GM23338 (cell line): ENCODE measurements around the gene NEB. TPM values are rescaled to one million over a fixed set of nuclear protein-coding genes. Genes with fewer than 3 reads are reported as not detected.

ENCODE experiments used
- ATAC-seq: fragments of 200-7000 bp; cut with Tn5 transposase; 3 replicates; pipeline ENCODE4 v1.9.1; 2020
- DNase-seq: peaks from one replicate; pipeline ENCODE4 v3.0.0-alpha.2; 2015; ENCODE audit warnings: low spot score
- H2AFZ ChIP-seq: fragments of 200-600 bp; sonication (generic); 2 replicates; pipeline ENCODE4 v1.8.0; 2016; ENCODE audit warnings: antibody characterized with exemption, mild to moderate bottlenecking, moderate library complexity
- H3F3A ChIP-seq: fragments of 200-600 bp; sonication (generic); replicated peaks from 2 replicates; pipeline ENCODE4 v1.8.0; 2017; ENCODE audit warnings: antibody characterized with exemption, mixed run types, low read depth
- H3K27ac ChIP-seq: fragments of 200-600 bp; sonication (generic); 2 replicates; pipeline ENCODE4 v1.6.1; 2016; ENCODE audit warnings: low read depth
- H3K27me3 ChIP-seq: fragments of 200-600 bp; sonication (generic); 2 replicates; pipeline ENCODE4 v1.8.0; 2016; ENCODE audit warnings: mild to moderate bottlenecking, mixed run types, moderate library complexity; ENCODE audit not compliant: insufficient read depth
- H3K36me3 ChIP-seq: fragments of 200-600 bp; sonication (generic); 2 replicates; pipeline ENCODE4 v1.8.0; 2016; ENCODE audit warnings: mild to moderate bottlenecking; ENCODE audit not compliant: insufficient read depth
- H3K4me1 ChIP-seq: fragments of 200-600 bp; sonication (generic); 2 replicates; pipeline ENCODE4 v1.8.0; 2016; ENCODE audit warnings: mild to moderate bottlenecking, moderate library complexity; ENCODE audit not compliant: insufficient read depth
- H3K4me2 ChIP-seq: fragments of 200-600 bp; sonication (generic); 2 replicates; pipeline ENCODE4 v1.7.1; 2017; ENCODE audit warnings: mixed run types
- H3K4me3 ChIP-seq: fragments of 200-600 bp; sonication (generic); 2 replicates; pipeline ENCODE4 v1.6.1; 2016; ENCODE audit warnings: mixed run types
- H3K79me2 ChIP-seq: fragments of 200-600 bp; sonication (generic); replicated peaks from 2 replicates; pipeline ENCODE4 v1.8.0; 2017; ENCODE audit warnings: mild to moderate bottlenecking; ENCODE audit not compliant: insufficient read depth
- H3K9me2 ChIP-seq: fragments of 200-600 bp; sonication (generic); 2 replicates; pipeline ENCODE4 v1.8.0; 2017; ENCODE audit not compliant: insufficient read depth
- H4K20me1 ChIP-seq: fragments of 200-600 bp; sonication (generic); replicated peaks from 2 replicates; pipeline ENCODE4 v1.8.0; 2017; ENCODE audit warnings: mild to moderate bottlenecking; ENCODE audit not compliant: insufficient read depth
- H3K27ac Mint-ChIP-seq: 2 replicates; pipeline ENCODE4 v1.8.0; 2020; ENCODE audit warnings: inconsistent platforms, mild to moderate bottlenecking, moderate library complexity, mixed read lengths
- H3K27me3 Mint-ChIP-seq: 3 replicates; pipeline ENCODE4 v1.8.0; 2022; ENCODE audit warnings: low read depth, mild to moderate bottlenecking, moderate library complexity, mixed read lengths, inconsistent platforms; ENCODE audit not compliant: insufficient read depth, poor library complexity
- H3K36me3 Mint-ChIP-seq: 3 replicates; pipeline ENCODE4 v1.8.0; 2021; ENCODE audit warnings: low read depth, mild to moderate bottlenecking, inconsistent platforms, moderate library complexity, mixed read lengths
- H3K4me1 Mint-ChIP-seq: 3 replicates; pipeline ENCODE4 v1.8.0; 2020; ENCODE audit warnings: mild to moderate bottlenecking, inconsistent platforms, mixed read lengths
- H3K4me3 Mint-ChIP-seq: 3 replicates; pipeline ENCODE4 v1.8.0; 2021; ENCODE audit warnings: moderate library complexity, mild to moderate bottlenecking, inconsistent platforms, mixed read lengths
- H3K9me3 Mint-ChIP-seq: 3 replicates; pipeline ENCODE4 v1.8.0; 2020; ENCODE audit warnings: moderate library complexity, mild to moderate bottlenecking, inconsistent platforms, mixed read lengths
- ZNF114 ChIP-seq: fragments of 250-450 bp; sonication (Bioruptor Pico); IDR thresholded peaks from 2 replicates; pipeline ENCODE4 v1.5.0; 2020; ENCODE audit warnings: mild to moderate bottlenecking, moderate library complexity
- ZNF331 ChIP-seq: fragments of 250-450 bp; sonication (Bioruptor Pico); IDR thresholded peaks from 2 replicates; pipeline ENCODE4 v1.5.0; 2020; ENCODE audit warnings: low read depth, mild to moderate bottlenecking, moderate library complexity
- ZNF462 ChIP-seq: fragments of 250-450 bp; sonication (Bioruptor Pico); IDR thresholded peaks from 2 replicates; pipeline ENCODE4 v1.5.0; 2020; ENCODE audit warnings: mild to moderate bottlenecking, moderate library complexity
- polyA plus RNA-seq: library from polyadenylated mRNA; unstranded; fragments of >200 nt; fragmentation: Nextera tagmentation; extraction: Ambion mirVana; gene quantifications from 2 replicates; pipeline ENCODE4 v1.2.1, GENCODE V29; 2016
- total RNA-seq: library from RNA; depleted of rRNA; stranded (reverse); fragments of >200 nt; shearing (Covaris generic); gene quantifications from 2 replicates; pipeline ENCODE4 v1.2.3, GENCODE V29; 2014

The NEB gene
- total and polyA plus RNA-seq, 2 experiments from 2014 or later, result 6.2 to 13.7 TPM

- no peak for TF ChIP-seq ZNF114 (CRISPR knock-in tag)
- no peak for TF ChIP-seq ZNF331 (CRISPR knock-in tag)
Measured at GRCh38 chr2:151568501-151568900, 165.8 kb downstream of the NEB start (continued).

GRCh38 chr2:151567006-151567405 is 167.3 kb downstream of the NEB start:
- no peak for DNase-seq

More at GRCh38 chr2:151567006-151567405, 167.3 kb downstream of the NEB start:
- Histone ChIP-seq H3K79me2 (no peaks in the 10 kb centered on the region), H3K4me1 (no peaks in the 10 kb centered on the region), H3K4me3 (no peak overlapping the region), H3F3A (no peaks in the 10 kb centered on the region), H3K27ac (no peak overlapping the region), H4K20me1 (no peaks in the 10 kb centered on the region), H3K4me2 (no peak overlapping the region), H3K36me3 (no peaks in the 10 kb centered on the region), H3K9me2 (0 out of 2 replicates have a peak, but pooled peaks cover 4% of the 10 kb centered on the region), H2AFZ (no peak overlapping the region), H3K27me3 (no peaks in the 10 kb centered on the region)
- no peak overlapping the region for H3K27ac Mint-ChIP-seq
- no peak overlapping the region for H3K4me3 Mint-ChIP-seq
- no peak for ATAC-seq
- H3K36me3 Mint-ChIP-seq, result no peaks in the 10 kb centered on the region
- H3K4me1 Mint-ChIP-seq, result no peaks in the 10 kb centered on the region
- TF ChIP-seq ZNF462 (CRISPR knock-in tag), result no peak
- no peaks in the 10 kb centered on the region for H3K27me3 Mint-ChIP-seq
- no peaks in the 10 kb centered on the region for H3K9me3 Mint-ChIP-seq
